Adipocyte (in vitro differentiated cells): ENCODE data around the gene KLC4.
A peak's percentile ranks its signal among the peaks of the same experiment; 100 is the strongest.

Source experiments
- DNase-seq: peaks from one replicate; pipeline ENCODE4 v3.0.0-alpha.2; 2015; ENCODE audit warnings: low read depth
- H3K27me3 ChIP-seq: replicated peaks from 2 replicates; pipeline ENCODE4 v1.7.0; 2013; ENCODE audit warnings: mild to moderate bottlenecking, low read length, moderate library complexity; ENCODE audit not compliant: control insufficient read depth, insufficient read depth
- H3K36me3 ChIP-seq: 2 replicates; pipeline ENCODE4 v1.7.0; 2013; ENCODE audit warnings: low read length, mild to moderate bottlenecking, moderate library complexity; ENCODE audit not compliant: control insufficient read depth, insufficient read depth, severe bottlenecking
- H3K4me1 ChIP-seq: 2 replicates; pipeline ENCODE4 v1.7.0; 2013; ENCODE audit warnings: mild to moderate bottlenecking, low read length, moderate library complexity; ENCODE audit not compliant: control insufficient read depth, insufficient read depth
- H3K4me3 ChIP-seq: 2 replicates; pipeline ENCODE4 v1.7.0; 2013; ENCODE audit warnings: mild to moderate bottlenecking, low read length, moderate library complexity
- H3K9ac ChIP-seq: 2 replicates; pipeline ENCODE4 v1.7.0; 2013; ENCODE audit warnings: mild to moderate bottlenecking, low read length, moderate library complexity
- H3K9me3 ChIP-seq: 2 replicates; pipeline ENCODE4 v1.7.0; 2013; ENCODE audit warnings: mild to moderate bottlenecking, low read length, moderate library complexity; ENCODE audit not compliant: control insufficient read depth

Gene KLC4

GRCh38 chr6:43123461-43124314, 64.3 kb downstream of the KLC4 start:
- Histone ChIP-seq H3K9ac (peak overlapping the region; percentile 52), H3K9me3 (no peaks in the 10 kb centered on the region), H3K4me1 (peaks cover 65% of the 10 kb centered on the region), H3K27me3 (no peaks in the 10 kb centered on the region), H3K4me3 (no peak overlapping the region), H3K36me3 (no peaks in the 10 kb centered on the region)
- DNase-seq: no peak

- H3K9ac ChIP-seq: no peak overlapping the region
- H3K36me3 ChIP-seq: no peaks in the 10 kb centered on the region
- H3K4me1 ChIP-seq: peaks cover 67% of the 10 kb centered on the region
- no peak overlapping the region for H3K4me3 ChIP-seq
- no peaks in the 10 kb centered on the region for H3K27me3 ChIP-seq
- no peaks in the 10 kb centered on the region for H3K9me3 ChIP-seq
- DNase-seq: no peak
Observed at GRCh38 chr6:43124481-43124880, 65.0 kb downstream of the KLC4 start.
